Measurements from ENCODE around the gene SH3BP2. TPM values are rescaled to one million over a fixed set of nuclear protein-coding genes. Genes with fewer than 3 reads are reported as not detected.
A peak's percentile ranks its signal among the peaks of the same experiment; 100 is the strongest.

The SH3BP2 gene
- total RNA-seq, 1 experiment from 2014 or later, result 54.0 TPM

- H3F3A ChIP-seq (ENCODE audit: insufficient read depth, low read depth), result 0 out of 2 replicates have a peak, but pooled peaks cover 6% of the 10 kb centered on the region
- H3K4me3 ChIP-seq, result no peak overlapping the region
- H3K4me2 ChIP-seq, result no peak overlapping the region
- intact Hi-C loops (cut with micrococcal nuclease; ENCODE audit: unreplicated experiment), result no loop called here
- no peaks in the 10 kb centered on the region for H3K36me3 ChIP-seq (ENCODE audit: low read depth)
- ChIA-PET POLR2A (ENCODE audit: unreplicated experiment) (interaction anchor here (0.5 kb wide), 1 partner anchor 15 kb away, joined by 21 read pairs; no protein-coding TSS in a partner anchor), CTCF (no interaction called here)
- no TSS peak for BruUV-seq (replicated peaks)
- no peaks in the 10 kb centered on the region for H3K9me3 ChIP-seq (ENCODE audit: insufficient read depth, low read depth)
- H3K27me3 ChIP-seq (ENCODE audit: insufficient read depth, low read depth), result no peaks in the 10 kb centered on the region
- no peak for DNase-seq
- no peaks in the 10 kb centered on the region for H3K9me2 ChIP-seq (ENCODE audit: insufficient read depth)
- no peaks in the 10 kb centered on the region for H4K20me1 ChIP-seq (ENCODE audit: insufficient read depth)
- H3K27ac ChIP-seq, result no peak overlapping the region
- H3K4me1 ChIP-seq (replicated peaks; ENCODE audit: insufficient read depth), result no peaks in the 10 kb centered on the region
- TF ChIP-seq, protein P1, sequence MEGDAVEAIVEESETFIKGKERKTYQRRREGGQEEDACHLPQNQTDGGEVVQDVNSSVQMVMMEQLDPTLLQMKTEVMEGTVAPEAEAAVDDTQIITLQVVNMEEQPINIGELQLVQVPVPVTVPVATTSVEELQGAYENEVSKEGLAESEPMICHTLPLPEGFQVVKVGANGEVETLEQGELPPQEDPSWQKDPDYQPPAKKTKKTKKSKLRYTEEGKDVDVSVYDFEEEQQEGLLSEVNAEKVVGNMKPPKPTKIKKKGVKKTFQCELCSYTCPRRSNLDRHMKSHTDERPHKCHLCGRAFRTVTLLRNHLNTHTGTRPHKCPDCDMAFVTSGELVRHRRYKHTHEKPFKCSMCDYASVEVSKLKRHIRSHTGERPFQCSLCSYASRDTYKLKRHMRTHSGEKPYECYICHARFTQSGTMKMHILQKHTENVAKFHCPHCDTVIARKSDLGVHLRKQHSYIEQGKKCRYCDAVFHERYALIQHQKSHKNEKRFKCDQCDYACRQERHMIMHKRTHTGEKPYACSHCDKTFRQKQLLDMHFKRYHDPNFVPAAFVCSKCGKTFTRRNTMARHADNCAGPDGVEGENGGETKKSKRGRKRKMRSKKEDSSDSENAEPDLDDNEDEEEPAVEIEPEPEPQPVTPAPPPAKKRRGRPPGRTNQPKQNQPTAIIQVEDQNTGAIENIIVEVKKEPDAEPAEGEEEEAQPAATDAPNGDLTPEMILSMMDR (conservative IDR thresholded peaks at IDR 0.05), result no peak
- TF ChIP-seq EZH2 (IDR thresholded peaks at IDR 0.05; ENCODE audit: low read depth), result no peak
- H3K79me2 ChIP-seq (ENCODE audit: low read depth), result no peaks in the 10 kb centered on the region
- H2AFZ ChIP-seq, result no peak overlapping the region
Observed at GRCh38 chr4:2837904-2838496, 45.1 kb downstream of the SH3BP2 start.

DNA sequence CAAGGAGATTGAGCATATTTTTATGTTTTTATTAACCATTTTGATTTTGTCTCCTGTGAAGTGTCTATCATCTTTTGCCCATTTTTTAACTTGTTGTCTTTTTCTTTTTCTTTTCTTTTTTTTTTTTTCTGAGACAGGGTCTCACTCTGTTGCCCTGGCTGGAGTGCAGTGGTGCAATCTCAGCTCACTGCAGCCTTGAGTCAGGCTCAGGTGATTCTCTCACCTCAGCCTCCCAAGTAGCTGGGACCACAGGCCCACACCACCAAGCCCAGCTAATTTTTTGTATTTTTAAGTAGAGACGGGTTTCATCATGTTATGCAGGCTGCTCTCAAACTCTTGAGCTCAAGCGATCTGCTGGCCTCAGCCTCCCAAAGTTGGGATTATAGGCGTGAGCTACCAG, 46.2 kb downstream of the SH3BP2 start:
- no peak for DNase-seq
- Histone ChIP-seq H4K20me1 (ENCODE audit: insufficient read depth) (no peaks in the 10 kb centered on the region), H3K27ac (no peak overlapping the region), H3K36me3 (ENCODE audit: low read depth) (no peaks in the 10 kb centered on the region), H2AFZ (no peak overlapping the region), H3K9me2 (ENCODE audit: insufficient read depth) (no peaks in the 10 kb centered on the region), H3F3A (ENCODE audit: insufficient read depth, low read depth) (0 out of 2 replicates have a peak, but pooled peaks cover 6% of the 10 kb centered on the region), H3K27me3 (ENCODE audit: insufficient read depth, low read depth) (no peaks in the 10 kb centered on the region), H3K79me2 (ENCODE audit: low read depth) (no peaks in the 10 kb centered on the region), H3K4me3 (no peak overlapping the region), H3K4me1 (replicated peaks; ENCODE audit: insufficient read depth) (no peaks in the 10 kb centered on the region), H3K9me3 (ENCODE audit: insufficient read depth, low read depth) (no peaks in the 10 kb centered on the region), H3K4me2 (no peak overlapping the region)
- intact Hi-C loops (cut with micrococcal nuclease; ENCODE audit: unreplicated experiment), result no loop called here
- ChIA-PET CTCF (interaction anchor here (0.7 kb wide), 1 partner anchor 263 kb away, joined by 9 read pairs; no protein-coding TSS in a partner anchor), POLR2A (ENCODE audit: unreplicated experiment) (no interaction called here)
- TF ChIP-seq EZH2 (IDR thresholded peaks at IDR 0.05; ENCODE audit: low read depth), result no peak
- TF ChIP-seq, protein P1 (conservative IDR thresholded peaks at IDR 0.05), result no peak
- BruUV-seq (replicated peaks), result no TSS peak

DNA sequence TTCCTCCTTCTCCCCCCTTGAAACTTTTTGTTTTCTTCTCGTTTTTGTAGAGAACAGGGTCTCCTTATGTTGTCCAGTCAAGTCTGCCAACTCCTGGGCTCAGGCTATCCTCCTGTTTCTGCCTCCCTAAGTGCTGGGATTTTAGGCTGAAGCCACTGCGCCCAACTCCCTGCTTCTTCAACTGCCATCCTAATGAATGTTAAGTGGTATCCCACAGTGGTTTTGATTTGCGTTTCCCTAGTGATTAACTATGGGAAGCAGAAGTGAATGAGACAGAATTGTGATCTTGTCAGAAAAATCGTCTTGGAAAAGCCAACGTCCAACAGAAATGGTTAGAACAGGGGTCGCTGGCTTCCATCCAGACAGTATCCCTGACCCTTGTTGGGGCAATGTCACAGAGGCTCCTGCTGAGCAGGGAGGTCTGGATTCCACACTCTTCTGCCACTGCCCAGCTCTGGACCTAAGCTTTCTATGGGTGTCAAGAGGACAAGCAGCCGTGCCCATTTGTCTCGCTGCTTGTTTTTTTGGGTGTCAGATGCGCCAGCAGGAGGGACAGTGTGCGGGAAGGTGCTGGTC, 49.9 kb downstream of the SH3BP2 start:
- CTCF ChIA-PET, result interaction anchor here (0.6 kb wide), 1 partner anchor 41 kb away, joined by 13 read pairs; no protein-coding TSS in a partner anchor
- intact Hi-C loops (cut with micrococcal nuclease; ENCODE audit: unreplicated experiment), result loop anchor here (5.0 kb wide), 1 partner anchor 80 kb away; no protein-coding TSS in a partner anchor
- Histone ChIP-seq H3K4me2 (peak overlapping the region; percentile 95), H3K9me2 (ENCODE audit: insufficient read depth) (no peaks in the 10 kb centered on the region), H2AFZ (peak overlapping the region; percentile 95), H3K4me1 (replicated peaks; ENCODE audit: insufficient read depth) (peaks cover 9% of the 10 kb centered on the region; the same call in 1 of the 2 replicates), H3K27ac (no peak overlapping the region), H3K36me3 (ENCODE audit: low read depth) (no peaks in the 10 kb centered on the region), H3F3A (ENCODE audit: insufficient read depth, low read depth) (0 out of 2 replicates have a peak, but pooled peaks cover 6% of the 10 kb centered on the region), H3K27me3 (ENCODE audit: insufficient read depth, low read depth) (no peaks in the 10 kb centered on the region), H3K4me3 (peak overlapping the region; percentile 77), H4K20me1 (ENCODE audit: insufficient read depth) (no peaks in the 10 kb centered on the region), H3K9me3 (ENCODE audit: insufficient read depth, low read depth) (no peaks in the 10 kb centered on the region), H3K79me2 (ENCODE audit: low read depth) (peaks cover 36% of the 10 kb centered on the region)
- no TSS peak for BruUV-seq (replicated peaks)
- no peak for DNase-seq
- no peak for TF ChIP-seq EZH2 (IDR thresholded peaks at IDR 0.05; ENCODE audit: low read depth)
- TF ChIP-seq, protein P1 (conservative IDR thresholded peaks at IDR 0.05), result no peak
- POLR2A ChIA-PET (ENCODE audit: unreplicated experiment), result no interaction called here

Measured in PC-9 (cell line).